ENCODE measurements around the gene MED26. TPM values are rescaled to one million over a fixed set of nuclear protein-coding genes. Genes with fewer than 3 reads are reported as not detected.

MED26 gene
- total and polyA plus RNA-seq, 9 of the 15 experiments (the other 6 are each of a cell fraction or from before 2014, with no cell fraction given): 0.71 to 15.1 (median 6.2) TPM

DNA sequence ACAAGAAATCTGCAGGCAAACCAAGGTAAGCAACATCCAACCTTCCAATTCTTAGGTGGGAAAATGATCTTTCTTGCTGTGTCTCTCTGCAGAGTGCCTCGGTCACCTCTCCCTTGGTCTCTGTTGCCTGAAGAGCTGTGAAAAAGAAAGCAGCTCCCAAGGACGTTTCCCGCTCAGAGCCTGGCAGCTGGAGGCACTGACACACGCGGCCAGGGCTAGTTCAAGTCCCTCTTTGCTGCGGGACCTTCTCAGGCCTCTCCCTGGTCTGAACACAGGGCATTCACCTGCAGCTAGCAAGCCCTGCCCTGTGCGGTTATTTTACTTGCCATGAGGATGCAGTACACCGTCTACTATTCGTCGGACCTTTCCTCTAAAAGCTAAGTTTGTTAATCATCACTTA, 3.8 kb downstream of the MED26 start (continued):
- TF ChIP-seq, protein P1, sequence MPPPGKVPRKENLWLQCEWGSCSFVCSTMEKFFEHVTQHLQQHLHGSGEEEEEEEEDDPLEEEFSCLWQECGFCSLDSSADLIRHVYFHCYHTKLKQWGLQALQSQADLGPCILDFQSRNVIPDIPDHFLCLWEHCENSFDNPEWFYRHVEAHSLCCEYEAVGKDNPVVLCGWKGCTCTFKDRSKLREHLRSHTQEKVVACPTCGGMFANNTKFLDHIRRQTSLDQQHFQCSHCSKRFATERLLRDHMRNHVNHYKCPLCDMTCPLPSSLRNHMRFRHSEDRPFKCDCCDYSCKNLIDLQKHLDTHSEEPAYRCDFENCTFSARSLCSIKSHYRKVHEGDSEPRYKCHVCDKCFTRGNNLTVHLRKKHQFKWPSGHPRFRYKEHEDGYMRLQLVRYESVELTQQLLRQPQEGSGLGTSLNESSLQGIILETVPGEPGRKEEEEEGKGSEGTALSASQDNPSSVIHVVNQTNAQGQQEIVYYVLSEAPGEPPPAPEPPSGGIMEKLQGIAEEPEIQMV (tag; conservative IDR thresholded peaks at IDR 0.05; ENCODE audit: low read depth): no peak
- TF ChIP-seq, protein P2, sequence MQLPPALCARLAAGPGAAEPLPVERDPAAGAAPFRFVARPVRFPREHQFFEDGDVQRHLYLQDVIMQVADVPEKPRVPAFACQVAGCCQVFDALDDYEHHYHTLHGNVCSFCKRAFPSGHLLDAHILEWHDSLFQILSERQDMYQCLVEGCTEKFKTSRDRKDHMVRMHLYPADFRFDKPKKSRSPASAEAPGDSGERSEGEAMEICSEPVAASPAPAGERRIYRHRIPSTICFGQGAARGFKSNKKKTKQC (CRISPR knock-in tag; IDR thresholded peaks at IDR 0.05): no peak
- no peak for TF ChIP-seq CBX1 (IDR thresholded peaks at IDR 0.05; ENCODE audit: low read depth)
- TF ChIP-seq, protein P3, sequence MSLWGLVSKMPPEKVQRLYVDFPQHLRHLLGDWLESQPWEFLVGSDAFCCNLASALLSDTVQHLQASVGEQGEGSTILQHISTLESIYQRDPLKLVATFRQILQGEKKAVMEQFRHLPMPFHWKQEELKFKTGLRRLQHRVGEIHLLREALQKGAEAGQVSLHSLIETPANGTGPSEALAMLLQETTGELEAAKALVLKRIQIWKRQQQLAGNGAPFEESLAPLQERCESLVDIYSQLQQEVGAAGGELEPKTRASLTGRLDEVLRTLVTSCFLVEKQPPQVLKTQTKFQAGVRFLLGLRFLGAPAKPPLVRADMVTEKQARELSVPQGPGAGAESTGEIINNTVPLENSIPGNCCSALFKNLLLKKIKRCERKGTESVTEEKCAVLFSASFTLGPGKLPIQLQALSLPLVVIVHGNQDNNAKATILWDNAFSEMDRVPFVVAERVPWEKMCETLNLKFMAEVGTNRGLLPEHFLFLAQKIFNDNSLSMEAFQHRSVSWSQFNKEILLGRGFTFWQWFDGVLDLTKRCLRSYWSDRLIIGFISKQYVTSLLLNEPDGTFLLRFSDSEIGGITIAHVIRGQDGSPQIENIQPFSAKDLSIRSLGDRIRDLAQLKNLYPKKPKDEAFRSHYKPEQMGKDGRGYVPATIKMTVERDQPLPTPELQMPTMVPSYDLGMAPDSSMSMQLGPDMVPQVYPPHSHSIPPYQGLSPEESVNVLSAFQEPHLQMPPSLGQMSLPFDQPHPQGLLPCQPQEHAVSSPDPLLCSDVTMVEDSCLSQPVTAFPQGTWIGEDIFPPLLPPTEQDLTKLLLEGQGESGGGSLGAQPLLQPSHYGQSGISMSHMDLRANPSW (CRISPR knock-in tag; IDR thresholded peaks at IDR 0.05): no peak
- TF ChIP-seq TRIM24 (IDR thresholded peaks at IDR 0.05): no peak
- TF ChIP-seq POLR2AphosphoS2 (IDR thresholded peaks at IDR 0.05; ENCODE audit: low read length): no peak

All from K562 (cell line).